Neural progenitor cell (in vitro differentiated cells): ENCODE measurements around the gene TMEM178B.

ENCODE experiments used
- CTCF ChIP-seq: fragments of 200-600 bp; sonication (generic); IDR thresholded peaks from 2 replicates; pipeline ENCODE4 v1.5.1; 2017; ENCODE audit warnings: antibody characterized with exemption, mild to moderate bottlenecking
- EZH2 ChIP-seq: fragments of 200-600 bp; sonication (generic); IDR thresholded peaks from 2 replicates; pipeline ENCODE4 v1.6.1; 2017; ENCODE audit warnings: antibody characterized with exemption, mild to moderate bottlenecking, moderate library complexity
- EZH2phosphoT487 ChIP-seq: fragments of 200-600 bp; sonication (generic); IDR thresholded peaks from 2 replicates; pipeline ENCODE4 v1.6.1; 2017; ENCODE audit warnings: antibody characterized with exemption

- no peak for TF ChIP-seq CTCF
- no peak for TF ChIP-seq EZH2
- TF ChIP-seq EZH2phosphoT487: no peak
These were observed 343.6 kb downstream of the TMEM178B start for GRCh38 chr7:141417506-141417905.
